Measurements from ENCODE around the gene MT1HL1. TPM values are rescaled to one million over a fixed set of nuclear protein-coding genes. Genes with fewer than 3 reads are reported as not detected.

The MT1HL1 gene
- total RNA-seq, 1 donor, result not detected

DNA sequence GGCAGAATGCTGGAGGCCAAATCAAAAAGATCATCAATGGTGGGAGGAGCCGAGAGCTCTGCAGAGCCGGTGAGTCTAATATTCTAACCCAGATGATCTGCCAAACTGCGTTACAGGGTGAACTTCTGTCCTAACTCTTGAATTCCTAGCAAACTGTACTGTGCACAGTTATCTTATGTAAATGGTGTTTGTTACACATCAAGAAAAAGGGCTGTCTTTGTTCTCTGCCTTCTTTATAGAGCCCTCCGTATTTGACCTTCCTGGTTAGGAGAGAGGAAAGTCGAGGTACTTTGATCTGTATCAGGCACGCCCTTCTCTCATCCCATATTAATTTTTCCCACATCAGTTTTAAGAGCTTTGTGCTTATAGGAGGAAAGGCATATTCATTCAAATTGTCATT, 37.6 kb downstream of the MT1HL1 start:
- DNase-seq (ENCODE audit: low read depth), result no peak
- no peak overlapping the region for H3K4me3 ChIP-seq (ENCODE audit: low read depth, low read length)
- no peak for TF ChIP-seq CTCF (IDR thresholded peaks at IDR 0.05; ENCODE audit: insufficient read depth, low read length)

GRCh38 chr1:236963920-236964319, 40.3 kb downstream of the MT1HL1 start:
- no peak for TF ChIP-seq CTCF (IDR thresholded peaks at IDR 0.05; ENCODE audit: insufficient read depth, low read length)
- H3K4me3 ChIP-seq (ENCODE audit: low read depth, low read length), result no peak overlapping the region
- DNase-seq (ENCODE audit: low read depth), result no peak

DNA sequence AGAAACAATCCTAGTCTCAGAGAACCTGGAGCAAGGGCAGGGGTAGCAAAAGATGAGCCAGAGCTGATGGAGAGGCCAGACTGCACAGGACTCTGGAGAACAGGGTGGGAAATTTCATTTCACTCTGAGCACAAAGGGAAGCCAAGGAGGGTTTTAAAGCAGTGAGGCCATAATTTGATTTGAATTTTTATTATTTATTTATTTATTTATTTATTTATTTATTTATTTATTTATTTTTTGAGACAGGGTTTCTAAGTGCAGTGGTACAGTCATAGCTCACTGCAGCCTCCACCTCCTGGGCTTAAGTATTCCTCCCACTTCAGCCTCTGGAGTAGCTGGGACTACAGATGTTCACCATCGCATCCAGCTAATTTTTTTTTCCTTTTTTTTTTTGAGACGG, 45.1 kb downstream of the MT1HL1 start:
- no peak for DNase-seq (ENCODE audit: low read depth)
- H3K4me3 ChIP-seq (ENCODE audit: low read depth, low read length), result no peak overlapping the region
- TF ChIP-seq CTCF (IDR thresholded peaks at IDR 0.05; ENCODE audit: insufficient read depth, low read length), result no peak

DNA sequence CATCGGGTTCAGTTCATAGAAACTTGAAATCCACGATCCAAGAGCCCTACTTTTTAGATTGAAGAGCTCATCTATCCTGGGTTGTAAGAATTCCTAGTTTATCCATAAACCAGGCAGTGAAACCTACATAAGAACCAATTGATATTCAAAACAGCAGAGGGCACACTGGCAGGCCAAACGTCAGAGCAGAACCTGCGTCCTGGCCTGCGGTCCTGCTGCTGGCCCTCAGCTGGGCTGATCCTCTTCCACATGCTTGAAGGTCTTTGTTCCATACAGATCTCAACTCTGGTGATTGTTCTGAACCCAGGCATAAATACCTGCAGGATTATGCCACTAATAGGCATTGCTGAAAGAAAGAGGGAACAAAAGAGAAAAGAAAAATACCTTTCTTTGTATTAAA, 47.0 kb downstream of the MT1HL1 start:
- no peak overlapping the region for H3K4me3 ChIP-seq (ENCODE audit: low read depth, low read length)
- no peak for TF ChIP-seq CTCF (IDR thresholded peaks at IDR 0.05; ENCODE audit: insufficient read depth, low read length)
- no peak for DNase-seq (ENCODE audit: low read depth)

Other genes with a start within 250 kb of the MT1HL1 start
- 28.5 and 38.4 TPM in 2 replicates for gene MTR, start 209.1 kb downstream of the MT1HL1 start, total RNA-seq (ENCODE audit: low replicate concordance)
- 0.25 TPM in 1 of 2 replicates, not detected in the other for gene RYR2, start 37.7 kb upstream of the MT1HL1 start, total RNA-seq (ENCODE audit: low replicate concordance)